ENCODE results near the gene WASHC1.
"Not testable (repeated sequence)": the region's sequence is repeated elsewhere in the genome, so short reads cannot be mapped to it uniquely, and the experiment has no call there.

The WASHC1 gene

GRCh38 chr9:44416-44815 lies 15.2 kb upstream of the WASHC1 start:
- not testable (repeated sequence) for H3K4me3 ChIP-seq (ENCODE audit: low read depth in 1 of 2, low read length in 2 of 2); H3K27me3 ChIP-seq (ENCODE audit: low read depth, low read length); H3K4me1 ChIP-seq (ENCODE audit: control insufficient read depth in 1 of 2, insufficient read depth in 2 of 2, low read length in 2 of 2); H3K27ac ChIP-seq (ENCODE audit: low read length); H3K9me3 ChIP-seq (ENCODE audit: control insufficient read depth in 1 of 2, low read length in 2 of 2); H3K36me3 ChIP-seq (ENCODE audit: control insufficient read depth in 1 of 2, insufficient read depth in 2 of 2, low read length in 2 of 2)

GRCh38 chr9:43636-44035 lies 14.4 kb upstream of the WASHC1 start:
- not testable (repeated sequence) for H3K36me3 ChIP-seq (ENCODE audit: control insufficient read depth in 1 of 2, insufficient read depth in 2 of 2, low read length in 2 of 2); H3K9me3 ChIP-seq (ENCODE audit: control insufficient read depth in 1 of 2, low read length in 2 of 2); H3K27me3 ChIP-seq (ENCODE audit: low read depth, low read length); H3K27ac ChIP-seq (ENCODE audit: low read length); H3K4me3 ChIP-seq (ENCODE audit: low read depth in 1 of 2, low read length in 2 of 2); H3K4me1 ChIP-seq (ENCODE audit: control insufficient read depth in 1 of 2, insufficient read depth in 2 of 2, low read length in 2 of 2)

GRCh38 chr9:43116-43515 lies 13.9 kb upstream of the WASHC1 start:
- H3K4me3 ChIP-seq (ENCODE audit: low read depth in 1 of 2, low read length in 2 of 2); H3K27me3 ChIP-seq (ENCODE audit: low read depth, low read length); H3K4me1 ChIP-seq (ENCODE audit: control insufficient read depth in 1 of 2, insufficient read depth in 2 of 2, low read length in 2 of 2); H3K36me3 ChIP-seq (ENCODE audit: control insufficient read depth in 1 of 2, insufficient read depth in 2 of 2, low read length in 2 of 2); H3K9me3 ChIP-seq (ENCODE audit: control insufficient read depth in 1 of 2, low read length in 2 of 2); H3K27ac ChIP-seq (ENCODE audit: low read length): not testable (repeated sequence)

- H3K27ac ChIP-seq (ENCODE audit: low read length); H3K36me3 ChIP-seq (ENCODE audit: control insufficient read depth in 1 of 2, insufficient read depth in 2 of 2, low read length in 2 of 2); H3K9me3 ChIP-seq (ENCODE audit: control insufficient read depth in 1 of 2, low read length in 2 of 2); H3K27me3 ChIP-seq (ENCODE audit: low read depth, low read length); H3K4me1 ChIP-seq (ENCODE audit: control insufficient read depth in 1 of 2, insufficient read depth in 2 of 2, low read length in 2 of 2); H3K4me3 ChIP-seq (ENCODE audit: low read depth in 1 of 2, low read length in 2 of 2): not testable (repeated sequence)
Observed at GRCh38 chr9:41819-42218, 12.6 kb upstream of the WASHC1 start.

GRCh38 chr9:41261-41676 lies 12.0 kb upstream of the WASHC1 start:
- not testable (repeated sequence) for H3K27me3 ChIP-seq (ENCODE audit: low read depth, low read length); H3K4me3 ChIP-seq (ENCODE audit: low read depth in 1 of 2, low read length in 2 of 2); H3K9me3 ChIP-seq (ENCODE audit: control insufficient read depth in 1 of 2, low read length in 2 of 2); H3K4me1 ChIP-seq (ENCODE audit: control insufficient read depth in 1 of 2, insufficient read depth in 2 of 2, low read length in 2 of 2); H3K27ac ChIP-seq (ENCODE audit: low read length); H3K36me3 ChIP-seq (ENCODE audit: control insufficient read depth in 1 of 2, insufficient read depth in 2 of 2, low read length in 2 of 2)

- not testable (repeated sequence) for H3K4me1 ChIP-seq (ENCODE audit: control insufficient read depth in 1 of 2, insufficient read depth in 2 of 2, low read length in 2 of 2); H3K36me3 ChIP-seq (ENCODE audit: control insufficient read depth in 1 of 2, insufficient read depth in 2 of 2, low read length in 2 of 2); H3K9me3 ChIP-seq (ENCODE audit: control insufficient read depth in 1 of 2, low read length in 2 of 2); H3K4me3 ChIP-seq (ENCODE audit: low read depth in 1 of 2, low read length in 2 of 2); H3K27me3 ChIP-seq (ENCODE audit: low read depth, low read length); H3K27ac ChIP-seq (ENCODE audit: low read length)
Observed at GRCh38 chr9:32308-32707, 3.1 kb upstream of the WASHC1 start.

- H3K9me3 ChIP-seq (ENCODE audit: control insufficient read depth in 1 of 2, low read length in 2 of 2); H3K27ac ChIP-seq (ENCODE audit: low read length); H3K27me3 ChIP-seq (ENCODE audit: low read depth, low read length); H3K4me1 ChIP-seq (ENCODE audit: control insufficient read depth in 1 of 2, insufficient read depth in 2 of 2, low read length in 2 of 2); H3K4me3 ChIP-seq (ENCODE audit: low read depth in 1 of 2, low read length in 2 of 2); H3K36me3 ChIP-seq (ENCODE audit: control insufficient read depth in 1 of 2, insufficient read depth in 2 of 2, low read length in 2 of 2): not testable (repeated sequence)
Observed at GRCh38 chr9:28775-29174, 481 bp downstream of the WASHC1 start.

- not testable (repeated sequence) for H3K27me3 ChIP-seq (ENCODE audit: low read depth, low read length); H3K9me3 ChIP-seq (ENCODE audit: control insufficient read depth in 1 of 2, low read length in 2 of 2); H3K4me3 ChIP-seq (ENCODE audit: low read depth in 1 of 2, low read length in 2 of 2); H3K4me1 ChIP-seq (ENCODE audit: control insufficient read depth in 1 of 2, insufficient read depth in 2 of 2, low read length in 2 of 2); H3K27ac ChIP-seq (ENCODE audit: low read length); H3K36me3 ChIP-seq (ENCODE audit: control insufficient read depth in 1 of 2, insufficient read depth in 2 of 2, low read length in 2 of 2)
Observed at GRCh38 chr9:21621-22020, 7.6 kb downstream of the WASHC1 start.

GRCh38 chr9:16875-17274 lies 12.4 kb downstream of the WASHC1 start:
- not testable (repeated sequence) for H3K9me3 ChIP-seq (ENCODE audit: control insufficient read depth in 1 of 2, low read length in 2 of 2); H3K4me1 ChIP-seq (ENCODE audit: control insufficient read depth in 1 of 2, insufficient read depth in 2 of 2, low read length in 2 of 2); H3K4me3 ChIP-seq (ENCODE audit: low read depth in 1 of 2, low read length in 2 of 2); H3K36me3 ChIP-seq (ENCODE audit: control insufficient read depth in 1 of 2, insufficient read depth in 2 of 2, low read length in 2 of 2); H3K27me3 ChIP-seq (ENCODE audit: low read depth, low read length); H3K27ac ChIP-seq (ENCODE audit: low read length)

GRCh38 chr9:14129-14809 lies 15.0 kb downstream of the WASHC1 start:
- H3K36me3 ChIP-seq (ENCODE audit: control insufficient read depth in 1 of 2, insufficient read depth in 2 of 2, low read length in 2 of 2); H3K27ac ChIP-seq (ENCODE audit: low read length); H3K4me3 ChIP-seq (ENCODE audit: low read depth in 1 of 2, low read length in 2 of 2); H3K4me1 ChIP-seq (ENCODE audit: control insufficient read depth in 1 of 2, insufficient read depth in 2 of 2, low read length in 2 of 2); H3K27me3 ChIP-seq (ENCODE audit: low read depth, low read length); H3K9me3 ChIP-seq (ENCODE audit: control insufficient read depth in 1 of 2, low read length in 2 of 2): not testable (repeated sequence)

- not testable (repeated sequence) for H3K4me1 ChIP-seq (ENCODE audit: control insufficient read depth in 1 of 2, insufficient read depth in 2 of 2, low read length in 2 of 2); H3K27ac ChIP-seq (ENCODE audit: low read length); H3K4me3 ChIP-seq (ENCODE audit: low read depth in 1 of 2, low read length in 2 of 2); H3K27me3 ChIP-seq (ENCODE audit: low read depth, low read length); H3K9me3 ChIP-seq (ENCODE audit: control insufficient read depth in 1 of 2, low read length in 2 of 2); H3K36me3 ChIP-seq (ENCODE audit: control insufficient read depth in 1 of 2, insufficient read depth in 2 of 2, low read length in 2 of 2)
Observed at GRCh38 chr9:11206-11605, 18.1 kb downstream of the WASHC1 start.

GRCh38 chr9:10653-11053 lies 18.6 kb downstream of the WASHC1 start:
- H3K4me1 ChIP-seq (ENCODE audit: control insufficient read depth in 1 of 2, insufficient read depth in 2 of 2, low read length in 2 of 2); H3K4me3 ChIP-seq (ENCODE audit: low read depth in 1 of 2, low read length in 2 of 2); H3K27ac ChIP-seq (ENCODE audit: low read length): not testable (repeated sequence)

More at GRCh38 chr9:10653-11053, 18.6 kb downstream of the WASHC1 start:
- not testable (repeated sequence) for H3K27me3 ChIP-seq (ENCODE audit: low read depth, low read length); H3K36me3 ChIP-seq (ENCODE audit: control insufficient read depth in 1 of 2, insufficient read depth in 2 of 2, low read length in 2 of 2); H3K9me3 ChIP-seq (ENCODE audit: control insufficient read depth in 1 of 2, low read length in 2 of 2)

Data from muscle layer of duodenum (tissue), 2 donors.